Measurements from ENCODE around the gene ASTN2.
"Not testable (repeated sequence)": the region's sequence is repeated elsewhere in the genome, so short reads cannot be mapped to it uniquely, and the experiment has no call there.

The ASTN2 gene

DNA sequence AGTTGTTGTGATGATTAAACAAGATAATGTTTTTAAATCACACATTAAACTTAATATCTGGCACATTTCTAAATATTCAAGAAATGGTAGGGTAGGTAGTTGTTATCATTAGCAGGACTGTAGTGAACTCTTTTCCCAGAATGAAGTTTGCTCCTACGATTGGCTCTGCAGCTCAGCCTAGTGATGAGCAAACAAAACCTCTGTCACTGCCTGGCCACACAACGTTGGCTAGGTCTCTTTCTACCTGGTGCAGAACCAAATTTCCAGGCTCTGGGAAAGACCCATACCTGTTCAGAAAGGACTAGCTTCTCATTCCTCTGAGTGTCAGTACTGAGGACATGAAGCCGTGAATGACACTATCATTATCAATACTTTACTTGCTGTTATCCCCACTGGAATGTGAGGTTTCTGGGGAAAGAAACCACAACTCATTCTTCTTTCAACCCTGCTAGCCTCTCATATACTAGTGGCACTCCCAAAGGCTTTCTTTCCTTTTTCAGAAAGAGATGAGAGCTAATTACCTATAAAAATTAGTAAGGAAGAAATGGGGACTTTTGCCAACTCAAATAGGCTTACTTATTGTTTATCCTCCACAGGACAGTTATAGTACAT is 947.0 kb downstream of the ASTN2 start:
- no peak for DNase-seq

GRCh38 chr9:116466271-116467235 is 948.3 kb downstream of the ASTN2 start:
- no peak for DNase-seq

GRCh38 chr9:116465576-116466270 is 949.1 kb downstream of the ASTN2 start:
- no peak for DNase-seq

DNA sequence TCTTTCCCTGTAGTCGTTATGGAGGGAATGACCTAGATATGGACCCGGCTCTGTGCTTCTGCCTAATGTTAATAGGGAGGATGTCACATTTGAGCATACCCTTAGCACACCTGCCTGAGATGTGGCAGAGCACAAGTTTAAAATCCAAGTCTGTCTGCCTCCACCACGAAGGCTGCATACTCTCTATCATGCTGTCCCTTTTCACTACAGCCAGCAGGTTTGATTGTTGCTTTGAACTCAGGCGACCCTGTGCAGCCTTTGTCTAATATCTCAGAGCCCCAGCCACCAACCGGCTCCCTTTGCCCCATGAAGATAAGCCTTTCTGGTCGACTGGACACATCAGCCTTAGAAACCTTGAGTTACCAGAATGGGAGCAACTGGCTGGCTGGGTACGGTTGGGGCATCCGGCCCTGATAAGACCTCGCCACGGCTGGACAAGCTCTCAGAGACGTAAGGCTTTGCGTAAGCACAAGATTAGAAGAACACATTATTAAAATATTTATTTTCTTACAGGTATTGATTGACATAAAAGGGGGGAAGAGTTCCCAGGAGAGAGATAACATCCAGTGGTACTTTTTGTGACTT is 949.8 kb downstream of the ASTN2 start:
- DNase-seq = no peak

GRCh38 chr9:116464423-116464822 is 950.4 kb downstream of the ASTN2 start:
- DNase-seq = no peak

DNA sequence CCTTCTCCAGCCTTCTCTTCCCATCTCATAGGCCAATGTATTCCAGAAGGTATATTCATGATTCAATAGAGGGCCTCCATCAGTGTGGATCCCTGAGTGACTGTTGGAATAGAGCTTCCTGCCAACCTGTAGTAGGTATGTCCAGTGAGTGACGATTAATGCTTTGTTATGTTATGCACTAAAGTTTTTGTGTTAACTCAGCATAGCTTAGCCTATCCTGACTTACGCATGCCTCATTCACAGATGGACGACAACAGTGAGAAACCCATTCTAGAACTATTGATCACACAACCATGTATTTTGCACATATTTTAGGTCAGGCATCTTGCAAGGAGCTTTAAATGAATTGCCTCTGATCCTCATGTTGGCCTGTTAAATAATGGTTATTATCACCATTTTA is 953.2 kb downstream of the ASTN2 start:
- no peak for DNase-seq

DNA sequence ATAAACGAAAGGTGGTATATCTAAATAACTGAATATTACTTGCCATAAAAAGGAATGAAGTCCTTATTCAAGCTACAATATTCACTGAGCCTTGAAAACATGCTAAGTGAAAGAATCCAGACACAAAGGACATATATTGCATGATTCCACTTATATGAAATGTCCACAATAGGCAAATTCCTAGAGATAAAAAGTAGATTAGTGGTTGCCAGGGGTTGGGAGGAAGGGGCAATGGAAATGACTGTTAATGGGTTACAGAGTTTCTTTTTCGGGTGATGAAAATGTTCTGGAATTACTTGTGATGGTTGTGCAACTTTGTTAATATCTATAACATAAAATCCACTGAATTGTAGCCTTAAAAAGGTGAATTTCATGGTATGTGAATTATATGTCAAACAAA is 954.8 kb downstream of the ASTN2 start:
- DNase-seq = no peak

DNA sequence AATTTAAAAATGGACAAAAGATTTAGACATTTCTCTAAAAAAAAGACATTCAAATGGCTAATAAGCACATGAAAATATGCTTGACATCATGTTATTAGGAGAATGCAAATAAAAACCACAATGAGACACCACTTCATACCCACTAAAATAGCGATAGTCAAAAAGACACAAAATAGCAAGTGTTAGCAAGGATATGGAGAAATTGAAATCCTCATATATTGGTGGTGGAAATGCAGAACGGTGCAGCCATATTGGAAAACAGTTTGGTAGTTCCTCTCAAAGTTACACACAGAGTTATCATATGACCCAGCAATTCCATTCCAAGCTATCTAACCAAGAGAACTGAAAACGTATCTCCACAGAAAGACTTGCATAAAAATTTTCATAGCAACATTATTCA is 955.3 kb downstream of the ASTN2 start:
- no peak for DNase-seq

DNA sequence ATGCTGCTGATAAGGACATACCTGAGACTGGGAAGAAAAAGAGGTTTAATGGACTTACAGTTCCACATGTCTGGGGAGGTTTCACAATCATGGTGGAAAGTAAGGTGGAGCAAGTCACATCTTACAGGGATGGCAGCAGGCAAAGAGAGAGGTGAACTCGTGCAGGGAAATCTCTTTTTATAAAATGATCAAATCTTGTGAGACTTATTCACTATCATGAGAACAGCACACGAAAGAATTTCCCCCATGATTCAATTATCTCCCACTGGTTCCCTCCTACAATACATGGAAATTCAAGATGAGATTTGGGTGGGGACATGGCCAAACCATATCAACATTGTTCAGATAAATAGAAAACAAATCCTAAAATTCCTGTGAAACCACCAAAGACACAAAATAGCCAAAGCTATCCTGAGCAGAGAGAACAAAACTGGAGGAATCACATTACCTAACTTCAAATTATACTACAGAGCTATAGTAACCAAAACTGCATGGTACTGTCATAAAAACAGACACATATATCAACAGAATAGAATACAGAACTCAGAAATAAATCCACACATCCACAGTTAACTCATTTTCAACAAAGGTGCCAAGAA is 958.3 kb downstream of the ASTN2 start:
- DNase-seq = no peak

DNA sequence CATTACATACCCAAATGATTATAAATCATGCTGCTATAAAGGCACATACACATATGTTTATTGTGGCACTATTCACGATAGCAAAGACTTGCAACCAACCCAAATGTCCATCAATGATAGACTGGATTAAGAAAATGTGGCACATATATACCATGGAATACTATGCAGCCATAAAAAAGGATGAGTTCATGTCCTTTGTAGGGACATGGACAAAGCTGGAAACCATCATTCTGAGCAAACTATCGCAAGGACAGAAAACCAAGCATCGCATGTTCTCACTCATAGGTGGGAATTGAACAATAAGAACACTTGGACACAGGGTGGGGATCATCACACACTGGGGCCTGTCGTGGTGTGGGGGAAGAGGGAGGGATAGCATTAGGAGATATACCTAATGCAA is 960.3 kb downstream of the ASTN2 start:
- DNase-seq = not testable (repeated sequence)

- no peak for DNase-seq
Observed at GRCh38 chr9:116453785-116454184, 961.1 kb downstream of the ASTN2 start.

GRCh38 chr9:116452634-116453033 is 962.2 kb downstream of the ASTN2 start:
- no peak for DNase-seq

DNA sequence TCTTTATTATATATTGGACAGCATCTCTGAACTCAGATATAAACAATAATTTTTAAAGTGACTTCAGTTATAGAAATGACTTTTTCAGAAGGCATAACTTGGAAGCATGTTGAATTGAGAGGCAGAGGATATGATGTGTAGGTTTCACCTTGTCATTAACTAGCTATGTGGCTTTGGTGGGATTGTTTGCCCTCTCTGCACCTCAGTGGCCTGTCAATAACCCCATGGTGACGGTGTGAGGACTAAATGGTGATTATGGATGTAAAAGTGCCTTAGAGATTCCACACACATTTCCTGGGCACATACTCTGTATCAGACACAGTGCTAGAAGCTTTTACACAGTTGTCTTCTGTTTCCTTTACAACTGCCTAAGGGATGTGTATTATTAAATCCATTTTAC is 962.6 kb downstream of the ASTN2 start:
- no peak for DNase-seq

DNA sequence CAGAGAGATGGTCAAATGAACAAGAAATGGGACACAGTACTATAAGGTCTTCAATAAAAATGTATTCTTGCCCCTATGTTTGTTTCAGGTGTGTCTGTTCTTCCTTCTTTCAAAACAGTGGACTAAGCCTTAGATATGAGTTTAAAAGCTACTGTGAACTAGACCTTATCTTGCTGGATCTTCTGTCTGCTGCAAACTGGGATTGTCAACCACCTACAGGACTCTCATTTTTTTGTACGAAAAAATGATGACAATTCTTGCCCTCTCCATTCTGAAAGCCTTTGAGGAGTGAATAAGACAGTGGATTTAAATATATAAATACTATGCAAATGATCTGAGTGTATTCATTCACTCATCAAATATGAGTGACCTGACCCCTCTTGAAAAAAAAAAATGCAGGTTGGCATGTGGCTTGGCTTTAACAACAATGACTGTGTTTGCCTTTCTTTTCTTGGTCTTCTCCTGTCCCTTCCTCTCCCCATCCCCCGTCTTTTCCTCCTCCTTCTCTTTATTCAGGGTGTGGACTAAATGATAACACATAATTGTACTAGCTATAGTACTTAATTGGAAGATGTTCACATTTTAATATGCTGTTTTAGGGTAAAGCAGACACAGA is 963.2 kb downstream of the ASTN2 start:
- no peak for DNase-seq

- DNase-seq = no peak
Observed at GRCh38 chr9:116450378-116451139, 964.3 kb downstream of the ASTN2 start.

DNA sequence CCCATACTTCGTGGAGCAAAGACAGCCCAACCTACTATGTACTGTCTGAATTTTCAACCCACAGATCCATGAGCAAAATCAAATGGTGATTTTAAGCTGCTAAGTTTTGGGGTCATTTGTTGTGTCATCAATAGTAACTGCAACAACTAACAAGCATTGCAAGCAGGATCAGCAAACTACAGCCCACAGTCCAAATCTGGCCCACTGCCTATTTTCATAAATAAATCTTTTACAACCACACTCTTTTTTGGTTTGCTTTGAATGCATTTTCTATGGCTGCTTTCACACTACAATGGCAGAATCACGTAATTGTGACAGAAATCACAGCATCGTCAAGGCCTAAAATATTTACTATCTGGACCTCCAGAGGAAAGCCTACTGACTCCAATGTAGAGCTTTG is 964.9 kb downstream of the ASTN2 start:
- DNase-seq = no peak

GRCh38 chr9:116448431-116448830 is 966.4 kb downstream of the ASTN2 start:
- no peak for DNase-seq

DNA sequence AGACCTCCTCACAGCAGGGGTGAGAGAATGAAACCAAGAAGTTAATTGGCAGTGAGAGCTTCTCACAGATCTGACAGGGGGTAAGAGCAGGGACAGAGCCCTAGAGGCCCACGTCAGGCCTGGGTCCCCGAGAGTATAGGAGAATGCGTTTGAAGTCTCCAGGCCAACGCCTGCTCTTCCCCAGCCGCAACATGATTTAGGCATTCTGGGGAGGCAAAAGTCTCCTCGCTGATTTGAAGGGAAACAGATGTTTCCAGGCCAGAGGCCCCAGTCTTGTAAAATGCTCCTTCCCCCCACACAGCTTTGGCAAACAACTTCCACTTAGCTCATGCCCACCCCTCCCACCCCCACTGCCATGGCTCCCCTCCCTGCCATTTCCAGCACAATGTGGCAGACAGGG is 966.9 kb downstream of the ASTN2 start:
- DNase-seq = no peak

GRCh38 chr9:116442528-116442927 is 972.3 kb downstream of the ASTN2 start:
- no peak for DNase-seq

GRCh38 chr9:116437411-116438370 is 977.2 kb downstream of the ASTN2 start:
- no peak for DNase-seq
